NCI-H510A (cell line): ENCODE measurements around the gene B3GNT3.
"Not testable (repeated sequence)": the region's sequence is repeated elsewhere in the genome, so short reads cannot be mapped to it uniquely, and the experiment has no call there.

Experiments
- DNase-seq: peaks from one replicate; lab custom pipeline; 2025; lab: John Stamatoyannopoulos, UW

Gene B3GNT3

DNA sequence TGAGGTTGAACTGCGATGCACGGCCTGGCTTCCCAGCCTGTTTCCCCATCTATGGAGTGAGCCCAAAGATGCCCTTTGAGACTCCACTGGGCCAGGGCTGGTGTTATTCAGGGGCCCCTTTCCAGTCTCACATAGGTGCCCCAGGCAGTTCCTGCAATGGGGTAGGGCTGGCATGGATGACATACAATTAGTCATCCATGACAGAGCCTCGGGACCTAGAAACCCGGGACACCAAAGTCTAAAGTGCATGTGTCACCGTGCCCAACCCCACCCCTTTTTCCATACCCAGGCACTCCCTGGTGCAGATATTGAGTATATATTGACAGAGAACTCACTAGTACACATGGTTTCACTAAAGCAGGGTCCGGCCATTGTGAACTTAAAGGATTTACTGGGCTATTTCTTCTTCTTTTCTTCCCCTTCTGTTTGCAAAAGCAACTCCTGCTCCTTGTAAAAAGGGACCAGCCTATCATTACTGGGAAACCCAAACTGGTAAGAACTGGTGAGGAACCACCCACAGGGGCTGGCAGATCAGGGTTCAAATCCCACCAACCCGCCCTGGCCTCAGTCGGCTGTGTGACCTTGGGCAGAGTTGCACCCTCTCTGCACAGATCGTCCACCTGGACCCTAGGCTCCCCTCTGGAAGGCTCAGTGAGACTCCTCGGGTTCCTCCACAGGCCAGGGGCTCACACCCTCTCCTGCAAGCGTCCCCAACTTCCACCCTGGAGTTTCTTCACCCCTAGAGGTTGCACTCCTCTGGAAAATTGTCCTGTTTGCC lies 2.7 kb downstream of the B3GNT3 start:
- no peak for DNase-seq

DNA sequence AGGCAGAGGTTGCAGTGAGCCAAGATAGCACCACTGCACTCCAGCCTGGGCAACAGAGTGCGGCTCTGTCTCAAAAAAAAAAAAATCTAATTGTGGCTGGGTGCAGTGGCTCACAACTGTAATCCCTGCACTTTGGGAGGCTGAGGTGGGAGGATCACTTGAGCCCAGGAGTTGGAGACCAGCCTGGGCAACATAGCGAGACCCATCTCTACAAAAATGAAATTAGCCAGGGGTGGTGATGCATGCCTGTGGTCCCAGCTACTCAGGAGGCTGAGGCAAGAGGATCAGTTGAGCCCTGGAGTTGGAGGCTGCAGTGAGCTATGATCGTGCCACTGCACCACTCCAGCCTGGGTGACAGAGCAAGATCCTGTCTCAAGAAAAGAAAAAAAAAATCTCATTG lies 3.7 kb downstream of the B3GNT3 start:
- not testable (repeated sequence) for DNase-seq

DNA sequence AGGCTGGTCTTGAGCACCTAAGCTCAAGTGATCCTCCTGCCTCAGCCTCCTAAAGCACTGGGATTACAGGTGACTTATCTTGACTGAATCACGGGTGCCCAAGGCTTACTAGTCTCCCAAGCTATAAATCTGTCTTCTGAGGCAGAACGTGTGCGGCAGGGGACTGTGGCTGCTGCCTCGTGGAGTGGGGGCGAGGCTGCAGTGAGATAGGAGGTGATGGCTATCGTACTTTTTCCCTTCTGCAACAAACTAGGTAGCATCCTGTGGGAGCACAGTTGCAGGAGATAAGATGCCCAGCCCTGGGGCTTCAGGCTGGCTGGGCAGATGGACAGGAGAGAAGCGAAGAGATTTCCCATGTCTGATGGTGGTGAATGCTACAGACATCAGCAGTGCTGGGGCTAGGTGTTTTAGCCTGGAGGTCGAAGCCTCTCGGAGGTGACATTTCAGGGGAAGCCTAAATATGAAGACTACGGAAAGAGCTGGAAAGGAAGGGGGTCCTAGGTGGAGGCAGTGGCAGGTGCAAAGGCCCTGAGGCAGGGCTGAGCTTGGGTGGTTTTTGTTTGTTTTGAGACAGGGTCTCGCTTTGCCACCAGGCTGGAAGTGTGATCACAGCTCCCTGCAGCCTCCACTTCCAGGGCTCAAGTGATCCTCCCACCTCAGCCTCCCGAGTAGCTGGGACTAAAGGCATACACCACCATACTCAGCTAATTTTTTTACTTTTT lies 7.4 kb downstream of the B3GNT3 start:
- no peak for DNase-seq

DNA sequence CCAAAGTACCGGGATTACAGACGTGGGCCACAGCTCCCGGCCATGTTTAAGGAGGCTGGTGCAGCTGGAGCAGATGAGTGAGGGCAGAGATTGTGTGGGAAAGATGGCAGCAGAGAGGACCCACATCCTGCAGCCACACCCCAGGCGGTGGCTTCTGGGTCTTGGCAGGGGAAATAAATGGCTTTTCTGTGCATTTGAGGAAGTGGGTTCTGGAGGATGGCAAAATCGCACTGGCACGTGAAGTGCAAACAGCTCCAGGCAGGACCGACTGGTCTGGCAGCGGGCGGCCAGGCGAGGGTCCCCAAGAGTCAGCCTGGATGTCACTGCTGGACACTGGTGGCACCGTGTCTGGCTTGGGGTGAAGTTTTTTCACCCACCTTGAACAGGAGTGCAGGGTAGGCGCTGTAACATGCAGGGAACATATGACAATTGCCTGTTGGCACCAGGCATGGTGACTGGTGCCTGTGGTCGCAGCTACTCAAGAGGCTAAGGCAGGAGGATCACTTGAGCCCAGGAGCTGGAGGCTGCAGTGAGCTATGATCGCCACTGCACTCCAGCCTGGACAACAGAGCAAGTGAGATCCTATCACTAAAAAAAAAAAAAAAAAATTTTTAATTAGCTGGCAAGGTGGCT lies 8.4 kb downstream of the B3GNT3 start:
- no peak for DNase-seq

DNA sequence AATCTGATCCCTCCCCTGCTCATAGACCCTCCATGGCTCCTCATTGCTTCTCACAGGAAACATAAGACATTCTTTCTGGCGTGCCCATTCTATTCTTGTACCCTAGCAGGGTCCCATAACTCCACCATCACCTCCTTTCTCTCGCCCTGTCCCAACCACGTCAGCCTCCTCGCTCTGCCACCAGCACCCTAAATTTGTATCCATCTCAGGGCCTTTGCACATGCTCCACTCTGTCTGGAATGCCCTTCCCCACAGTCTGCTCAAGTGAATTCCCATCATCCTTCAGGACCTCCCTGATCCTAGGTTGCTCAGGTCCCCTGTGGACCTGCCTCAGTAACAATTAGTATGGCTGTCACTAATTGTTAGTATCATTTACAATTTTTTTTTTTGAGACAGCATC lies 10.5 kb downstream of the B3GNT3 start:
- DNase-seq: no peak

DNA sequence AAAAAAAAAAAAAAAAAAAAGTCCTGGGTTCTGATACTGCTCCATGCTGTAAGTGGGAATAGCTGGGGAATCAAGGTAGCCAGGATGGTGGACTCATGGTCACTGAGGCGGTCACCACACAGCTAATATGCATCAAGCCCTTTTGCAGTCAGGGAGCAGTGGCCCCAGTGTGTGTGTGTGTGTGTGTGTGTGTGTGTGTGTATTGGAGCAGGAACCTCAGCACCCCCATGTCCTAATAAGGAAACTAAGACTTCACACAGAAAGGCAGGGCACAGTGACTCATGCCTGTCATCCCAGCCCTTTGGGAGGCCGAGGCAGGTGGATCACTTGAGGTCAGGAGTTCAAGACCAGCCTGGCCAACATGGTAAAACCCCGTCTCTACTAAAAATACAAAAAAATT lies 12.0 kb downstream of the B3GNT3 start:
- no peak for DNase-seq

DNA sequence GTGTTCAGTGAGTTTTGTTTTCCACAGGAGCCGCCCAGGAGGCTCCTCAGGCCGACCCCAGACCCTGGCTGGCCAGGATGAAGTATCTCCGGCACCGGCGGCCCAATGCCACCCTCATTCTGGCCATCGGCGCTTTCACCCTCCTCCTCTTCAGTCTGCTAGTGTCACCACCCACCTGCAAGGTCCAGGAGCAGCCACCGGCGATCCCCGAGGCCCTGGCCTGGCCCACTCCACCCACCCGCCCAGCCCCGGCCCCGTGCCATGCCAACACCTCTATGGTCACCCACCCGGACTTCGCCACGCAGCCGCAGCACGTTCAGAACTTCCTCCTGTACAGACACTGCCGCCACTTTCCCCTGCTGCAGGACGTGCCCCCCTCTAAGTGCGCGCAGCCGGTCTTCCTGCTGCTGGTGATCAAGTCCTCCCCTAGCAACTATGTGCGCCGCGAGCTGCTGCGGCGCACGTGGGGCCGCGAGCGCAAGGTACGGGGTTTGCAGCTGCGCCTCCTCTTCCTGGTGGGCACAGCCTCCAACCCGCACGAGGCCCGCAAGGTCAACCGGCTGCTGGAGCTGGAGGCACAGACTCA lies 12.9 kb downstream of the B3GNT3 start:
- DNase-seq: no peak

DNA sequence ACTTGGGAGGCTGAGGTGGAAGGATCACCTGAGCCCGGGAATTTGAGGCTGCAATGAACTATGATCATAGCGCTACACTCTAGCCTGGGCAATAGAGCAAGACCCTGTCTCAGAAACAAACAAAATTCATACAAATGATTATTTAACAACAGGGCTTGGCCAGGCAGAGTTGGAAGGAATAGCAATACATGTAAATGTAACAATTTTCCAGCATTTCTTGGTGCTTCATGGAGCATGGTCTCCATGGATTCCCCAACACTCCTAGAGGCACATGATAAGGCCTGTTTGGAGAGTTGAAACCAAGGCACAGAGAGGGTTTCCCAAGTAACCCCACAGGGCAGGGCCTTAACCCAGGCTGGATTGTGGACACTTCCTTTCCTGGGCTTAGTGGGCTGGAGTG lies 16.2 kb downstream of the B3GNT3 start:
- no peak for DNase-seq

DNA sequence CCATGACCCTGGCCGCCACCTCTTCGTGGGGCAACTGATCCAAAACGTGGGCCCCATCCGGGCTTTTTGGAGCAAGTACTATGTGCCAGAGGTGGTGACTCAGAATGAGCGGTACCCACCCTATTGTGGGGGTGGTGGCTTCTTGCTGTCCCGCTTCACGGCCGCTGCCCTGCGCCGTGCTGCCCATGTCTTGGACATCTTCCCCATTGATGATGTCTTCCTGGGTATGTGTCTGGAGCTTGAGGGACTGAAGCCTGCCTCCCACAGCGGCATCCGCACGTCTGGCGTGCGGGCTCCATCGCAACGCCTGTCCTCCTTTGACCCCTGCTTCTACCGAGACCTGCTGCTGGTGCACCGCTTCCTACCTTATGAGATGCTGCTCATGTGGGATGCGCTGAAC lies 16.7 kb downstream of the B3GNT3 start:
- no peak for DNase-seq

DNA sequence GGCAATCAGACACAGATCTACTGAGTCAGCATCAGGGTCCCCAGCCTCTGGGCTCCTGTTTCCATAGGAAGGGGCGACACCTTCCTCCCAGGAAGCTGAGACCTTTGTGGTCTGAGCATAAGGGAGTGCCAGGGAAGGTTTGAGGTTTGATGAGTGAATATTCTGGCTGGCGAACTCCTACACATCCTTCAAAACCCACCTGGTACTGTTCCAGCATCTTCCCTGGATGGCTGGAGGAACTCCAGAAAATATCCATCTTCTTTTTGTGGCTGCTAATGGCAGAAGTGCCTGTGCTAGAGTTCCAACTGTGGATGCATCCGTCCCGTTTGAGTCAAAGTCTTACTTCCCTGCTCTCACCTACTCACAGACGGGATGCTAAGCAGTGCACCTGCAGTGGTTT lies 17.2 kb downstream of the B3GNT3 start:
- DNase-seq: no peak

DNA sequence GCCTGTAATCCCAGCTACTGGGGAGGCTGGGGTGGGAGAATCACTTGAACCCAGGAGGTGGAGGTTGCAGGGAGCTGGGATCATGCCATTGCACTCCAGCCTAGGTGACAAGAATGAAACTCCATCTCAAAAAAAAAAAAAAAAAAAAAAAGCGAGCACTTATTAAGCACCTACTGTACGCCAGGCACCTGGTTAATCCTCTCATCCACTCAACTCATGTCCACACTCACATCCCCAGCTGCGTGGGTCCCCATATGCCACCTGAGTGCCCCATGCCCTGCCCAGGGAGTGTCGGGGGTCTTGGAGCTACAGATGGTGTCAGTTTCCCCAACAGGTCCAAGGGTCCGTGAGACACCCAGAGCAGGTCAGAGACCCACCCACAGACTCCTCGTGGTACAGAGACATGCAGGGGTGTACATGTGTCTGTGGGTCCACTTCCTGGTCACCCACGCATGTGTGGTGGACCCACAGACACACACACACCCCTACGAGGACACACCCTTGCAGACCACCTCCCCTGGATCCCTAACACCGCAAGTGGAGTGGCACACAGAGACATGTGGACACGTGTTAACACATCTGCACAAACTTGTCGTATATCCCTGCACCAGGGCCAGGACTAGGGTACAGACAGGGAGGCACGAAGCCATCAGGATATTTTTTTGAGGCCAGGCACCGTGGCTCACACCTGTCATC lies 22.9 kb downstream of the B3GNT3 start:
- DNase-seq: no peak

DNA sequence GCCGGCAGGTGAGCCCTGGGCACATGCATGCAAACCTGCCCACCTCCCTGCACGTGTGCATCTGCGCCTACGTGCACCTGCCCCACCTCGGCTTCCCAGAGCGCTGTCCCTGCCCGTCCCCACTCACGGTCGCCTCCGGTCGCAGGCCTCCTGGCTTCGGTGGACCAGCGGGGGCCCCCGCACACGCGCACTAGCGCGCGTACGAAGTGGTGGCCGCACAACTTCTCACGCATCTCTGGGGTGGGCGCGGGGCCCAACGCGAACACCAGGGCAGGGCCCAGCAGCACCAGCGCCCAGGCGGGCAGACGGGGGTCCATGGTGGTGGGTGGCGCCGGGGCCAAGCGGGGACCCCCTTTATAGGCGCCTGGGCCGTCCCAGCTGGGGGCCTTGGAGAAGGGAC lies 26.3 kb downstream of the B3GNT3 start, which contains the start of gene INSL3:
INSL3 (minus strand) TSS at position 330 of the 400 bp plus-strand sequence; CDS start at position 317, 13 bp downstream.
- DNase-seq: no peak

DNA sequence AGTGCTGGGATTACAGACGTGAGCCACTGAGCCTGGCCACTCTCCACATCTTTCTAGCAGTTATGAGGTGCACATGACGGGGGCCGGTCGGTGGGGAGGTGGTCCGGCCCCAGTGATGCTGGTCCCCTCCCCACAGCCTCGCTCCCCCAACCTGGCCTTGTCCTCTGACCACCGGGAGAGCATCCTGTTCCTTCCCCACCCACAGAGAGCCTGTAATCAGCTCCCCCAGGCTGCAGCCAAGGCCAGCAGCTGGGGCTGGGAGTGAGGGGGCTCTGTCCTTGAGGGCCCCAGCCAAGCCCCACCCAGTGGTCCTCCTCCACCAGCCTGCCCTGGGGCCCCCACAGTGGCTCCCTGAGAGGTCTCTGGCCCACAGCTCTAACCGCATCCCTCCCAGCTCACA lies 29.4 kb downstream of the B3GNT3 start:
- DNase-seq: no peak

DNA sequence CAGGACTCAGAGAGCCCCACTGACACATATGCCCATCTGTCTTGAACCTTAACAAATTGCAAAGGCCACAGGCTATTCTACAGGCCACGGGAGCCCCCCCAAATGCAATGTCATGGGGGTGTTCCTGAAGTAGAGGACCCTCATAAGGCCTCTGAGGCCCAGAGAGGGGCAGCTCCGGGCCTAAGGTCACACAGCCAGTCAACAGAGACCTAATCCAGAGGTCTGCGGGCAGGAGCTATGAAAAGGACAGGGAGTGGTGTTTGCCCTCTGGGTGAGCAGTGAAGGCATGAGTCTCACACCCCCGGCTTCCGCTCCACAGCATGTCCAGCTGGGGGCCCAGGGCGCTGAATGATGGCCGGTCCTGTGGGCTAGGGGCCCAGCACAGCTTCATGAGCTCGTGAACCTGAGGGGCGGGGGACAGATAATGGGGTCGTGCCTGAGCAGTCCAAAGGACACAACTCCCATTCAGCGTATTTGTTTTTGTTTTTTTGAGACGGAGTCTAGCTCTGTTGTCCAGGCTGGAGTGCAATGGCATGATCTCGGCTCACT lies 31.6 kb downstream of the B3GNT3 start:
- DNase-seq: no peak

DNA sequence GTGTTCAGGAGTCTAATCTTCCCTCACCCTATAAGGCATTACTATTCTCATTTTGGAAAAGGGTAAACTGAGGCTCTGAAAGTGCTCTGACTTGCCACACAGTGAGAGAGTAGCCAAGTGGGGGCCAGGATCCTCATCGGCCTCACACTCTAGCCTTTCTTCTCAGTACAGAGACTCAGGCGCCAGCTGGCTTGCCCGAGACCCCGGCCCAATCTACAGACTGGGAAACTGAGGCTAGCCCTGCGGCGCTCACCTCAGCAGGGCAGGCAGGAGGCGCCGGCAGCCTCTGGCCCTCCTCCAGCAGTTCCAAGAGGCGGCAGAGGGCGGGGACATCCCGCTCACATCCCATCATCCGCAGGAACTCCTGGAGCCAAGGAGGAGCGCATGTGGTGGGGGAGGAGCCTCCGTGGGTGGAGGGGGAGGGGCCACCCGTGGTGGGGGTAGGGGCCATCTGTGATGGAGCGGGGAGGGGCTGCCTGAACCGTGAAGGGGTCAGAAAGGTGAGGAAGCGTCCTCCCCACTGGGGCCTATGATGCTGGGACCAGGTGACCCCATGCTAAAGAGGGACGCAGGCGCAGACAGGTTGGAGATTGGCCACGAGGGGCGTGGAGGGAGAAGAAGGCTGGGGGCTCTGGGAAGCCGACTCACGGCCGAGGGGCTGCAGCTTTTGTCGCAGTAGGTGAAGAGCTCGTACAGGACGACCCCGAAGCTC lies 35.1 kb downstream of the B3GNT3 start:
- DNase-seq: no peak

DNA sequence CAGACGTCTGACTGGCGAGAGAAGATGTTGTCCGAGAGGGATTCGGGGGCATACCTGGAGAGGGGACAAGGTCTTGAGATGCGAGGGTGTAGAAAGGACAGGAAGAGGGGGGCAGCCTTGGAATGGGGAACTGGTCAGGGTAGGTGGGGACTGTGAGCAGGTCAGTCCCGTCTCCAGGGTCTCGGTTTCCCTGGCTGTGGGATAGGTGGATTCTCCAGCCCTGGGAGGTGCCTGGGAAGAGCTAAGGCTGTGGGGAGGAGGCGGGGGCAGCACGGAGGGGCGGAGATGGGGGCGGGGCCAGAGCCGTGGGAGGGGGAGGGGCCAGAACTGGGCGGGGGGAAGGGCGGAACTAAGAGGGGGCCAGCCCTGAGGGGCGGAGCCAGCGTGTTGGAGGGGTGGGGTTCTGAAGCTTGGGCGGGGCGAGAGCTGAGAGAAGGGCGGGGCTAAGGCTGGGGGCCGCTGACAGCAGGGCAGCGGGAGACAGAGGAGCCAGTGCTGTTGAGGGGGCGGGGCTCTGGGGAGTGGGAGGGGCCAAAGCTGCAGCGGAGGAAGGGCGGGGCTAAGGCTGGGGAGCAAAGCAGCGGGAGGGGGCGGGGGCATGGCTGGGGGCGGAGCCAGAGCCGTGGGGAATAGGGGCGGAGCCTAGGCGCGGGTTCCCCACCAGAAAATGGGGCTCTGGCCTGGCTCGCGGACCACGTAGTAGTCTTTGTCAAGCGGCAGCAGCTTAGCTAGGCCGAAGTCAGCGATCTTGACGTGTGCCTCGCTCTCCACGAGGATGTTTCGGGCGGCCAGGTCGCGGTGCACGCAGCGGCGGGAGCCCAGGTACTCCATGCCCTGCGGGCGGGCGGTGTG lies 35.9 kb downstream of the B3GNT3 start:
- no peak for DNase-seq

DNA sequence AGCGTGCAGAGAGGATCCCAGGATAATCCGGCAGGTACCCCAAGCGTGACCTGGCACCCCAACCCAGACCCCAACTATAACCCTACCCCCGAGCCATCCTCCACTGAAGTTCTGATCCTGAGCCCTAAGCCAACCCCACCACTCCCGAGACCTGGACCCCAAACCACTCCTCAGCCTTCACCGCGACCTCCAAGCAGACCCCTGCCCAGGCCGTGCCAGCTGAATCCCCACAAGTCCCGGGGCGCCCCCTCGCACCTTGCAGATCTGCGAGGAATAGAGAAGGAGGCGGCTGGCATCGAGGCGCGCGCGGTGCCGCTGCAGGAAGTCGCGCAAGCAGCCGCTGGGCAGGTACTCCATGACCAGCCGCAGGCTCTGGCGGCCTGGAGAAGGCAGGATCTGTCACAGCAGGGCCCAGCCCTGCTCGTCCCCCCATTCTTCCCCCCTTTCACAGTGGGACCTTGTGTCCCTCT lies 36.5 kb downstream of the B3GNT3 start:
- no peak for DNase-seq

DNA sequence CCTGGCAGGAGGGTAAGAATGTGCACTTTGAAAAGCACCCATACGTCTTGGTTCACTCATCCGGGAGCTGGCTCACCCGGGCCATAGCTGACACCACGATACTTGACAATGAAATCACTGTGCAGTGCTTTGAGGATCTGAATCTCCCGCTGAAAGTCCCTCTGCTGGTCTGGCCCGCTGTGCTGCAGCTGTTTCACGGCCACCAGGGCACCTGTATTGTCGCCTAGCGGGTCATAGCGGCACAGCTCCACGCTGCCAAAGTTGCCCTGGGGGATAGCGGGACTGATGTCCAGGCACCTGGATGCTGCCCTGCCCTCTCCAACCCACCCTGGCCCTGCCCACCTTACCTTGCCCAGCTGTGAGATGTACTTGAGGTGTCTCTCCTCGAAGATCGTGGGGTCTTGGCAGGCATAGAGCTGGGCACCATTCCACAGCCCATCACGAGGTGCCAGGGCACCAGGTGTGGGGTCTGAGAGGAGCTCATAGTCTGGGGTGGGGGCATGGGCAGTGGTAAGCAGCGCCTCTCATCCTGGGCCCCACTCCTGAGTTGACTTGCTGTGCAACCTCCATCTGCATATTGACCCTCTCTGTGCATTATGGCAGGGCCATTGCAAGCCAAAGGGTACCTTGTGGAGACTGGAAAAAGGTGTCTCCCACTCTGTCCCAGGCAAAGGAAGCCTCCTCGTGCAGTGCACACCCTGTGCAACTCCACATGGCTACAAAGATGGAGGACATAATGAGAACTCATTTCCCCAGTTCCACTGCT lies 37.7 kb downstream of the B3GNT3 start:
- DNase-seq: no peak
